ENCODE measurements around the gene FADS2. TPM values are rescaled to one million over a fixed set of nuclear protein-coding genes. Genes with fewer than 3 reads are reported as not detected.

Gene FADS2
- total and polyA plus RNA-seq, 2 of the 13 experiments (the other 11 are each of a cell fraction or from before 2014, with no cell fraction given): 90.1 to 124 TPM

- TF ChIP-seq MBD4 (IDR thresholded peaks at IDR 0.05; ENCODE audit: borderline replicate concordance, low read length): no peak
- no peak for TF ChIP-seq ZEB1 (IDR thresholded peaks at IDR 0.05; ENCODE audit: insufficient replicate concordance, low read depth)
- TF ChIP-seq FOXO1 (CRISPR knock-in tag; IDR thresholded peaks at IDR 0.05): no peak; the same call in 1 of the 2 replicates
- TF ChIP-seq POLR2AphosphoS5 (IDR thresholded peaks at IDR 0.05; ENCODE audit: low read depth, low read length): no peak
- no peak for TF ChIP-seq E2F1 (CRISPR knock-in tag; IDR thresholded peaks at IDR 0.05)
- no peak for TF ChIP-seq PRPF4 (IDR thresholded peaks at IDR 0.05; ENCODE audit: low read depth, low read length, poor library complexity, severe bottlenecking)
- TF ChIP-seq, protein P1, sequence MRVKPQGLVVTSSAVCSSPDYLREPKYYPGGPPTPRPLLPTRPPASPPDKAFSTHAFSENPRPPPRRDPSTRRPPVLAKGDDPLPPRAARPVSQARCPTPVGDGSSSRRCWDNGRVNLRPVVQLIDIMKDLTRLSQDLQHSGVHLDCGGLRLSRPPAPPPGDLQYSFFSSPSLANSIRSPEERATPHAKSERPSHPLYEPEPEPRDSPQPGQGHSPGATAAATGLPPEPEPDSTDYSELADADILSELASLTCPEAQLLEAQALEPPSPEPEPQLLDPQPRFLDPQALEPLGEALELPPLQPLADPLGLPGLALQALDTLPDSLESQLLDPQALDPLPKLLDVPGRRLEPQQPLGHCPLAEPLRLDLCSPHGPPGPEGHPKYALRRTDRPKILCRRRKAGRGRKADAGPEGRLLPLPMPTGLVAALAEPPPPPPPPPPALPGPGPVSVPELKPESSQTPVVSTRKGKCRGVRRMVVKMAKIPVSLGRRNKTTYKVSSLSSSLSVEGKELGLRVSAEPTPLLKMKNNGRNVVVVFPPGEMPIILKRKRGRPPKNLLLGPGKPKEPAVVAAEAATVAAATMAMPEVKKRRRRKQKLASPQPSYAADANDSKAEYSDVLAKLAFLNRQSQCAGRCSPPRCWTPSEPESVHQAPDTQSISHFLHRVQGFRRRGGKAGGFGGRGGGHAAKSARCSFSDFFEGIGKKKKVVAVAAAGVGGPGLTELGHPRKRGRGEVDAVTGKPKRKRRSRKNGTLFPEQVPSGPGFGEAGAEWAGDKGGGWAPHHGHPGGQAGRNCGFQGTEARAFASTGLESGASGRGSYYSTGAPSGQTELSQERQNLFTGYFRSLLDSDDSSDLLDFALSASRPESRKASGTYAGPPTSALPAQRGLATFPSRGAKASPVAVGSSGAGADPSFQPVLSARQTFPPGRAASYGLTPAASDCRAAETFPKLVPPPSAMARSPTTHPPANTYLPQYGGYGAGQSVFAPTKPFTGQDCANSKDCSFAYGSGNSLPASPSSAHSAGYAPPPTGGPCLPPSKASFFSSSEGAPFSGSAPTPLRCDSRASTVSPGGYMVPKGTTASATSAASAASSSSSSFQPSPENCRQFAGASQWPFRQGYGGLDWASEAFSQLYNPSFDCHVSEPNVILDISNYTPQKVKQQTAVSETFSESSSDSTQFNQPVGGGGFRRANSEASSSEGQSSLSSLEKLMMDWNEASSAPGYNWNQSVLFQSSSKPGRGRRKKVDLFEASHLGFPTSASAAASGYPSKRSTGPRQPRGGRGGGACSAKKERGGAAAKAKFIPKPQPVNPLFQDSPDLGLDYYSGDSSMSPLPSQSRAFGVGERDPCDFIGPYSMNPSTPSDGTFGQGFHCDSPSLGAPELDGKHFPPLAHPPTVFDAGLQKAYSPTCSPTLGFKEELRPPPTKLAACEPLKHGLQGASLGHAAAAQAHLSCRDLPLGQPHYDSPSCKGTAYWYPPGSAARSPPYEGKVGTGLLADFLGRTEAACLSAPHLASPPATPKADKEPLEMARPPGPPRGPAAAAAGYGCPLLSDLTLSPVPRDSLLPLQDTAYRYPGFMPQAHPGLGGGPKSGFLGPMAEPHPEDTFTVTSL (CRISPR knock-in tag; IDR thresholded peaks at IDR 0.05; ENCODE audit: borderline replicate concordance): no peak
- no peak for TF ChIP-seq FOSL1 (CRISPR knock-in tag; IDR thresholded peaks at IDR 0.05; ENCODE audit: borderline replicate concordance)
- TF ChIP-seq ZNF230 (CRISPR knock-in tag; IDR thresholded peaks at IDR 0.05): no peak
- no peak for TF ChIP-seq EP300 (IDR thresholded peaks at IDR 0.05; ENCODE audit: low read depth in 2 of 2, low read length in 2 of 2)
- TF ChIP-seq EP300 (CRISPR knock-in tag; IDR thresholded peaks at IDR 0.05; ENCODE audit: borderline replicate concordance): no peak
- TF ChIP-seq GABPB1 (CRISPR knock-in tag; IDR thresholded peaks at IDR 0.05): peak; percentile 45; the same call in 1 of the 2 replicates
- TF ChIP-seq NCOR1 (IDR thresholded peaks at IDR 0.05; ENCODE audit: borderline replicate concordance, low read length): no peak
- TF ChIP-seq ZBTB10 (CRISPR knock-in tag; IDR thresholded peaks at IDR 0.05; ENCODE audit: borderline replicate concordance): no peak
- TF ChIP-seq THRA (CRISPR knock-in tag; IDR thresholded peaks at IDR 0.05; ENCODE audit: borderline replicate concordance): no peak
- TF ChIP-seq RFXAP (CRISPR knock-in tag; IDR thresholded peaks at IDR 0.05; ENCODE audit: borderline replicate concordance): no peak
- TF ChIP-seq HIVEP1 (CRISPR knock-in tag; IDR thresholded peaks at IDR 0.05): 0 out of 2 replicates have a peak, but pooled peaks have one; percentile 27
These were observed 62.6 kb downstream of the FADS2 start (continued) for GRCh38 chr11:61890529-61891330.

Data from HepG2 (cell line).